ENCODE results near the gene CEP164.

Gene CEP164

DNA sequence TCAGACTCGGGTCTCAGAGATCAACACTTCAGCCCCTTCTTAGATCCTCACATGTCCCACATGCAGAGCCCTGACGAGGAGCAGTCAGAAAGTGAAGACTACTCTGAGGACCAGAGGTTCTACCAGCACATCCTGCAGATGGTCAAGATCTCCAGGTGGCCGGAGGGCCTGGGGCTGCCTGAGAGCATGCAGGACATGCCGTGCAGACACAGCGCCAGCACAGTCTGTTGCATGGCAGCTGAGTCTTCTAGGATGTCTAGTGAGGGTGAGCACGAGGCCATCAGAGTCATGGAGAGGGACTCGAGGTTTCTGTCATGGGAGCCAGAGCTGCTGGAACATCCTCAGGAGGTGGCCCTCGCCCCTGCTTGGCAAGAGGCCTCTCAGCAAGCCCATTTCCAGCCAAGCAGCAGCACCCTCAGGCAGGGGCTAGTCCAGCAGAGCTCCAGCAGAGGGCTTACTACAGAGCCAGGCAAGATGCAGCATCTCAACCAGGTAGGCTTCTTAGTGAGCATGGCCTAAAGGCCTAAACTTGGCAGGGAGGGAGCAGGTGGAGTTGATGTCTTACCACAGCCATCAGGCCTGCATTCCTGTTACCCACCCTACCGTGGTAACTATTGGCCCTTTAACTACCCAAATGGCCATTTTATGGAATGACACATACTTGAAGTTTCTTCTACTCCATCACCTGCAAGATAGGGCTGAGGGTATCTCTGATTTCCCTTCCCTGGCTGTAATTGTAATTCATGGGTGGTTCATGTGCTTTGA lies 28.7 kb downstream of the CEP164 start:
- no peak for DNase-seq (ENCODE audit: low read depth in 2 of 2, low spot score in 1 of 2)

DNA sequence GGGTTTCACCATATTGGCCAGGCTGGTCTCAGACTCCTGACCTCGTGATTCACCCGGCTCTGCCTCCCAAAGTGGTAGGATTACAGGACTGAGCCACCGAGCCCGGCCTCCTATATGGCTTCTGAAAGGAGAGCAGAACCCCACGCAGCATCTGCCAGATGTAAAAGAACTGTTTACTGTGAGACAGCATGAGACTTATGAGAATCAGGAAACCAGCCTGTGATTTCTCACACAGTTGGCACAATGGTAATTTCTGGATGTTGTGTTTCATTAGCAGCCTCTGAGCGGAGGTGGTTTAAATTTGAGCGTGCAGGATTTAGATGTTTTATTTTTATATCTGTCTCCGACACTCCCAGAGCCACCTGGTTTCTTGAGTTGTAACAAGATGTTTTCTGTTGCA lies 33.8 kb downstream of the CEP164 start:
- DNase-seq (ENCODE audit: low read depth in 2 of 2, low spot score in 1 of 2) = no peak

DNA sequence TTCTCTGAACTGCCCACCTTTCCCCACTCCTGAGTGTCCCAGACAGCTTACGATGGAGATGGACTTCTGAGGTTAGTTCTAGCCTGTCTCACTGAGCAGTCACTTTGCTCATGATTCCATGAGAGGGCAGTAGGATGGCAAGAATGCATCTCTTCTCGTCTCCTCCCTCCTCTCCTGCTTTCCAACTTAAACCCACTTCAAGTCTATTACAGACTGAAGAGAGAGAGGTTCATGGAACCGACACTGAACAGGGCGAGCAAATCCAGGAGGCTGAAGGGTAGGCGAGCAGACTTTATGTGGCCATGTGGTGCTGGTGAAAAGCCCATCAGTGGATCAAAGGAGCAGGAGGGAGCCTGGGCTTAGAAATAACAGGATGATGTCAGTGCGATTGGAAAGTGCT lies 38.6 kb downstream of the CEP164 start:
- no peak for DNase-seq (ENCODE audit: low read depth in 2 of 2, low spot score in 1 of 2)

DNA sequence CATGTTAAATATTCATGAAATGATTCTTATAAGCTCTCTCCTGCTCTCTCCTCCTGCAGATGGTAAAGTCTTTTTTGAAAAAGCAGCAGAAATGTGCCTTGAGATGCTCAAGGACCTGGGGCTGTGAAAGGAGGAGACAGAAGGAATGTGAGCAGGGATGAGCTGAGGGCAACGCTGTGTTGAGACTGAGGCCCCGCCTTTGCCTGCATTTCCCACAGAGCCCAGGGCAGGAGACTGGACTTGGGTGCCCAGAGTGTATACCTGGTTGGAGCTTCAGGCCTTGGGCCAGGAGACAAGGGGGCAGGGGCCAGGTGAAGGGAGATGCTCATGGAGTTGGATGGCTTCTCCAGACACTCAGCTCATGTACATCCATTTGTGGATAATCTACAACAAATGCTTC lies 39.2 kb downstream of the CEP164 start:
- no peak for DNase-seq (ENCODE audit: low read depth in 2 of 2, low spot score in 1 of 2)

DNA sequence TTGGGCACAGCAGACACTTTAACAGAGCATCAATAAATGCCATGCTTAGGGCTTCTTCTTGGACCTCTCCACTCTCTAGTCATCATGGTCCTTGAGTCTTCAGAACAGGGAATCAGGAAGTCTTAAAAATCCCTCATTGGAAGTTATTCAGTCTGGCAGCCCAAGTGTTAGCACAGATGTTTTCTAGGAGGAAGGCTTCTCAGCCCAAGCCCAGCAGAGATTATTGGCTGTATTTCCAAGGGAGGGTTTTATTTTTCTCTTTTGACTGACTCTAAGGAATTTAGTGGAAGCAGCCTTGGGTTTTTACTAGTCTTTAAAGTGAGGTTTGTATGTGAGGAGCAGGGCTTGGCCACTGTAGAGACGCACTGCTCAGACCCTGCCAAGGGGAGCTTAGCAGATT lies 41.9 kb downstream of the CEP164 start:
- DNase-seq (ENCODE audit: low read depth in 2 of 2, low spot score in 1 of 2) = no peak

DNA sequence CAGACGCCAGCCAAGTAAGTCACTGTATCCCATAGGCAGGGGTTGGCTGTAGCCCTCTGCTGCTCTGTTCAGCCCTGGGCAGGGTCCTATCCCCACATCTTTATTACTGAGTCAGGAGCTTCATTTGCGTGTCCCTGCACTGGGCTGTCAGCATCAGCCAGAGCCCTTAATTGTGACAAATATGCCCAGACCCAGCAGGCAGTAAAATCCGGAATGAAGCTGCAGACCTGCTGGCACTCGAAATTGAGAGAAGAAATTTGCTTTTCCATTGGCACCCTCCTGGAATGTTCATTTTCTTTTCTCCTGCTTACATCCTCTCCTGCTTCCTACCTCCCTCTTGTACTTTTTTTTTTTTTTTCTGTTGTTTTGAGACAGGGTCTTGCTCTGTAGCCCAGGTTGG lies 43.8 kb downstream of the CEP164 start:
- DNase-seq (ENCODE audit: low read depth in 2 of 2, low spot score in 1 of 2) = no peak

DNA sequence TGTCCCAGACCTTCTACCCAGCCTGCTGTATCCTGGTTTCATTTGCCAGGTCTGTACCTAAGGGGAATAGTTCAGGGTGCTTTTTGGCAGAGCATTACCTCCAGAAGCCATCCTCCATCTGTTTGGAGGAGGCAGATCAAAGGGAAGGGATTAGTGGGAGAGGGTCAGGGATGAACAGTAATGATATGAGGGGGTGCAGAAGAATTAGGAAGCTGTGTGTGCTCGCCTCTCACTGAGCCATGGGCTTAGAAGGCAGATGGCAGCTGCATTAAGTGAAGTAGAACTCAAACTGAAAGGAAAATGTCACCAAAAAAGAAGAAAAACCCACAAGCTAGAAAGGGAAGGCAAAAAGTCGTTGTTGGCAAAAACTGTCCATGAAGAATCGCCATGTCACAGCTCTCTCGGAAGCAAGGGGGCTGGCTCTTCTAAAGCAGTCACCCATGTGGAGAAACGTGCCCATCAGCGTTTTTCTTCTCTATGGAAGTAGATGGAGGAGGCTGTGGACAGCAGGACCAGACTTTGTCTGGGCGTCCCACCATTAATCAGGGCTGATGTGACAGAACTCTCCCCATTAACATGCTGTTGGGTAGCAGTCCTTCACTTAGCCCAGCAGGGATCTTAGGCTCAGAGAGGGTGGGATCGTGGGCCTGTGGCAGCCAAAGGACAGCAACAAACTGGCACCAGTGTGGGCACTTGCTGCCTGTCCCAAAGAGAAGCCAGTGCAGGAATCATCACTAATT lies 46.8 kb downstream of the CEP164 start:
- no peak for DNase-seq (ENCODE audit: low read depth in 2 of 2, low spot score in 1 of 2)

DNA sequence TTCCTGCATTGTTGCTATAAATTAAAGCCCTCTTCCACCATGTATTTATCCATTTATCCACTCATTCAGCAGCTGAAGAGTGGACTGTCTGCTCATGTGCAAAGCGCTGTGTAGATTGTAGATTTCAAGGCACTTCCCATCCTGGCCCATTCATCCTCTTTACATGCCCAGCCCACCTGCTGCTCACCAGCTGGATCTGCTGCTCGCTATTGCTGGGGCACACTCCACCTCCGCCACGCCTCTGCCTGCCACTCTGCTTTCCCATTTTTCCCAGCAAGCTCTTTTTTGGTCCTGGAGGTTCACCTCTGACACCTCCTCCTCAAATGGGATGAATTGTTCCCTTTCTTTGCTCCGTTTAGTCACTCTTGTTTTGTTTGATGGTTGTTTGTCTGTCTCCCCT lies 48.3 kb downstream of the CEP164 start:
- DNase-seq (ENCODE audit: low read depth in 2 of 2, low spot score in 1 of 2) = no peak

DNA sequence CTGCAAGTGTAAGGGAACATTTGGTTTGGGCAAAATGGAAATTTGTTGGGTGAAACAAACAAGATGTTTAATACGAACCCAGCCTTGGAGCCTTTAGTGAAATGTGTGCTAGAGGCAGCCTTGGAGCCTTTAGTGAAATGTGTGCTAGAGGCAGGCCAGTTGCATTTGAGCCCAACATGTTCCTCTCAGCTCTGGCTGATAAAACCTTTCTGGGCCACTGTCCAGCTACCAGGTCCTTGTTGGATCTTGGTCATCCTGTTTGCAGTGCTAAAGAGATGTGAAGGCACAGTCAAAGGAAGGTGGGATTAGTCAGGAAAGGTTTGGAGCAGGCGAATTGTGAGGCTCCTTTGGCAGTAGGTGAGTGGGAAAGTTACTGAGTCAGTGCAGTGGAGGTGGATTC lies 48.9 kb downstream of the CEP164 start:
- DNase-seq (ENCODE audit: low read depth in 2 of 2, low spot score in 1 of 2) = no peak

DNA sequence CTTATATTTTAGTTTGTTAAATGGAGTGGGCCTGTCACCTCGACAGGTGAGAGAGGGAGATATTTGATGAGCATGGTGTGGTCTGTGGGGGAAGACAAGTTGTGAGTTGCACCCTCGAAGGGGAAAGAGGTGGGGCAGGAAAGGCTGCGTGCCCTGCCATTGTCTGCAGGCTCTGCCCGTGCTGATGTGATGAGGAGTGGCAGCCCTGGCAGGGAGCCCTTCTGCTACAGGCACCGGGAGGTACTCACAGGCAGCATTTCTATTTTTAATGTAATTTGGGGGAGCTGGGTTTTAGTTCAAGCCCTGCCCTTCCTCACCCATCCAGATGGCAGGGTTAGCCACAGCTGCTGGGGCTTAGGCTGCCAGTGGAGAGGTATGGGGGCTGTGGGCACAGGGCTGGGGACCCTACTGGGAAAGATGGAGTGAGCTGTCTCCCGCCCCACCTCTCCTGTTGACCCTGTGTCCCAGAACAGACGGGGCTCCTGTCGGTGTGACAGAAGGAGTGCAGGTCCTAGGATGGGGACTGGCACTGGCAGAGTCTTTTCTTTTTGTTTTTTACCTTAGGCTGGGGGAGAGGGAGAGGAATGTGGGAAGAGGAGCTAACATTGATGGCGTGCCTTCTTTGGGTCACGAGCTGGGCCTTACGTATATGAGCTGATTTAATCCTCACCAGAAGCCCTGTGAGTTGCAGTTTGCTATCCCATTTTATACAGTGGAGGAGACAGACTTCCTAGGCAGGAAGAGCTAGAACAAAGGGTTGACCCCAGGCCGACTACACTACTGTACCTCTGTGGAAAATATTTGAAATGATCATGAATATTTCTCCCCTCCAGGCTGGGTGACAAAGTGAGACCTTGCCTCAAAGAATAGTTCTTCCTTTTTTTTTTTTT lies 51.6 kb downstream of the CEP164 start:
- no peak for DNase-seq (ENCODE audit: low read depth in 2 of 2, low spot score in 1 of 2)

DNA sequence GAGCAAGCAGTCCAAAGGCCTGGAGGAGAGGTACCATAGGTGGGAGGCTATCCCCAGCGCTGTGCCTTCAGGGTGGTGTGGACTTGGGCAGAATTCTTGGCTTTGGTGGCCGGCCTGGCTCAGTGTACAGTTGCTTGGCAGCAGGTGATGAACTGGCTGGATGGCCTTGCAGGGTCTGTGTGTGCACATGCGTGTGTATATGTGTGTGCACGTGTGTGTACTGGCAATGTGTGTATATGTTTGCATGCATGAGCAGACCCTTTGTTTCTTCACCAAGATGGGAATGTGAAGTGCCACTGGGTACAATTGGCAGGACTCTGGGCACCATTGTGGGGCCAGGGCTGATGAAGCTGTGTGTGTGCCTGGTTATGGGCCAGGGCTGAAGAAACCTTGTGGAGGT lies 53.0 kb downstream of the CEP164 start:
- no peak for DNase-seq (ENCODE audit: low read depth in 2 of 2, low spot score in 1 of 2)

DNA sequence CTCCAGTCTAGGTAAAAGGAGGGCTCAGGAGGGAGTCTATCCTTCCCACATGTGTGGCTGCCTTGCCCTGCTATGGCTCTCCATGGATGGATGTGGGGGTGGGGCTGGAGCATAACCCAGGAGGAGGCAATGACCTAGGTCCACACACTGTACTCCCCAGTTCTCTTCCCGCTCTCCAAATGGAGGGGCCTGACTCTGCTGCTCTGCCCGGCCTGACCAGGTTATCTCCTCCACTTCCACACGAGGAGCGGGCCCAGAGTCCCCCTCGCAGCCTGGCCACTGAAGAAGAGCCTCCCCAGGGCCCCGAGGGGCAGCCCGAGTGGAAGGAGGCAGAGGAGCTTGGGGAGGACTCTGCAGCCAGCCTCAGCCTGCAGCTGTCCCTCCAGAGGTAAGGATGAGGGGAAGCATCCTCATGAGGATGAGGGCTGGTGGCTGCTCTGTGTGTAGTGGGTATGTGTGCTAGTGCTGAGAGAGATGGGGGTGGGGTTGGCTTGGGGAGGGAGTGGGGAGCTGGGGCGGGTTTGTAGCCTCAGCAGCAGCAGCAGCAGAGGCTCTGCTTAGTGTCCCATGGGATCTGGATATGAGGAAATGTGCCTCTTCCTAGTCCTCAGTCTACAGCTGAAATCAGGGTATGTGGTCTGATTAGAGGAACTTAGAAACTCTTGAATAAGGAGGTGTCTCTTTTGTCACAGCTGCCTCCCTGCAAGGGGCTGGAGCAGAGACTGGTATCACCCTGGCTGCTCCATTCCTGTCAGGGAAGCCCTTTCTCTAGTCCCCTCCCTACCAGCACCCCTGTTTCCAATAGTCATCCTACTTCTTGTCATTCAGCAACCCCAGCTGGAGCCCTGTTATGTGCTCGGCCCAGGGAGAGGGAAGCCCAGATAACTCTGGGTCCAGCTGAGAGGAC lies 54.1 kb downstream of the CEP164 start:
- DNase-seq (ENCODE audit: low read depth in 2 of 2, low spot score in 1 of 2) = no peak

DNA sequence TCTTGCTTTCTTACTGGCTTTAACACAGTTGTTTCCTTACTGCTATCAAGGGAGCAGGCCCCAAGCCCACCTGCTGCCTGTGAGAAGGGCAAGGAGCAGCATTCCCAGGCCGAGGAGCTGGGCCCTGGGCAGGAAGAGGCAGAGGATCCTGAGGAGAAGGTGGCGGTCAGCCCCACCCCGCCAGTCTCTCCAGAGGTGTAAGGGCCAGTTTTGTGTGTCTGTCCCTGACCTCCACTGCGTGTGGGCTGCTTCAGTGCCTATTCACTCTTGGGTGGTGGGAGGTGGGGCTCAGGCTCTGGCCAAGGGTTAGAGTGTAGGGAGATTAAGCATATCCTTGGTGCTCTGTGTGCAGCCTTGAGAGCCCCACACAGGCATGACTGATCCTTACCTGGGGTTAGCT lies 55.1 kb downstream of the CEP164 start:
- no peak for DNase-seq (ENCODE audit: low read depth in 2 of 2, low spot score in 1 of 2)

DNA sequence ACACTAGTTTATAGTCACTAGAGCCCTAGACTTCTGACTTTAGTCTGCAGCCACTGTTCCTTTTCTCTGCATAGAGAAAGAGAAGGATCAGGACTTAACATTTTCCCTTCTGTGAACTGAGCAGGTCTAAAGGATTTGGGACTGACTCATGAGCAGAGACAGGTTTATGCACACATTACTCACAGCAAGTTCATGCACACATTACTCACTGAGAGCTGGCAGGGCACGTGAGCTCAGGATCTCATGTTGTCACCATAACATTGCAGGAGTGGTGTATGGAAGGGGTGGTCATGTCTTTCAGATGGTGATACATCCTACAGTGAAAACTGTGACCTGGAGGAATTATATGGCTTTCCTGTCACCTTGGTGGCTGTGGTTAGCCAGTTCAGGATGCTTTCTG lies 56.4 kb downstream of the CEP164 start:
- DNase-seq (ENCODE audit: low read depth in 2 of 2, low spot score in 1 of 2) = no peak

DNA sequence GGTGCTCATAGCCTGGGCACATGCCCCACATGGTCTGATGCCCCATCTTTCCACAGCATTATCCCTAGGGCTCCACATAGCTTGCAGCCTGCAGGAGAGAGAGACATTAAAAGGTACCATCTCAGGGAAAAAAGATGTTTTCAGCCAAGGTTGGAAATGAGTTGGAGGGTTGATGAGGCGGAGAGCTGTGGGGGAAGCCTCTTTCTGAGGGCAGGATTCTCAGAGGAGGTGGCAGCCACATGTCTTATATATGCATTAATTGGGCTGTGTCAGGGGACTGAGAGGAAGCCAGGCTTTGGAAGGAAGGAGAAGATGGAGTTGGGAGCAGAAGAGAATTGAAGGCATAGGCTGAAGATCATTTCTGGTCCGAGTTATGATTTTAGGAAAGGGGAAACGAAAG lies 57.8 kb downstream of the CEP164 start:
- DNase-seq (ENCODE audit: low read depth in 2 of 2, low spot score in 1 of 2) = no peak

DNA sequence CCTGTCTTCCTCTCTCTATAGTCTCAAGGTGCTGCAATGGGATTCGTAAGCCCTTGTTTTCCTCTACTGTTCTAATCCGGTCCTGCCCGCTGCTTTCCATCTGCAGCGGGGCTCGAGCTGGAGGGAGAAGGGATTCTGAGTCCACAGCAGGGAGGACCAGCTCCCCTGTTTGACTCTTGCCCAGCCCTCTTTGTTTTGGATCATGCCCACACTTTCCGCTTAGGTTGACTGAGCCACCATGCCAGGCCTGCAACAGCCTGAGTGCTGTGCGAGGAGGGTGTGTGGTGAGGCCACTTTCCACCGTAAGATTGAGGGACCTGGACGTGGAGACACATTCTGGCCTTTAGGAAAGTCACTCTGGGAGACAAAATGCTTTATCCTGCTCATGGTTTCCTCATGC lies 58.3 kb downstream of the CEP164 start:
- no peak for DNase-seq (ENCODE audit: low read depth in 2 of 2, low spot score in 1 of 2)

DNA sequence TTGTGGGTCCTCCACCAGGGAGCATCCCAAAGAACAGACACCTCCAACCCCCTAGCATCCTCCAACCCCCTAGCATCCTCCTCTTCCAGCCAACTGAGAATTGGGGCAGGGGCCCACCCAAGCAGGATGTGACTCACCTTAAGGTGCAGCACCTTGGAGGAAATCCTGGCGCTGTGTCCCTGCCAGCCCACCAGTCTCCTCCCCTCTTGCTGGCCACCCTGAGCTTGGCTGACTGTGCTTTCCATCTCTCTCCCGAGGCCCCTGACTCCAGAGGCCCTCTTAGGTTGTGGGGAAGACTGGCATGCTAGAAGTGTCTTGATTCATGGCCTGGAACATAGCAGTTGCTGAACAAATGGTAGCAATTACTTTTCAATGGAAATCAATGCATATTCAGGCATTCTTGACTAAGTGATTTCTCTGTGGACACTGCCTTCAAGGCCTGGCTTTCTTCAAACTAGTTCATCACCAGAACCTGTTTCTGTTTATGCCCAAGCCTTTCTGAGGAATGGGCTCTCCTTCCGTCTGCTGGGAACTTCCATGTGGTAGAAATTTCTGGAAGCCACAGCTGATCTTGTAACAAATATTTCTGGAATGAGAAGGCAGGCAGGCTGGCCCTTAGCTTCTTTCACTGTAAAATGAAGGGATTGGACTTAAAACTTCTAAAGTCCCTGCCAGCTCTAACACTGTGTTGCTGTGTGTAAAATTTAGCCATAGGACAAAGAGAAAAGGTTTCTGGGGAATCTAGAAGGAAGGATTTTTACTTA lies 60.5 kb downstream of the CEP164 start:
- DNase-seq (ENCODE audit: low read depth in 2 of 2, low spot score in 1 of 2) = no peak

DNA sequence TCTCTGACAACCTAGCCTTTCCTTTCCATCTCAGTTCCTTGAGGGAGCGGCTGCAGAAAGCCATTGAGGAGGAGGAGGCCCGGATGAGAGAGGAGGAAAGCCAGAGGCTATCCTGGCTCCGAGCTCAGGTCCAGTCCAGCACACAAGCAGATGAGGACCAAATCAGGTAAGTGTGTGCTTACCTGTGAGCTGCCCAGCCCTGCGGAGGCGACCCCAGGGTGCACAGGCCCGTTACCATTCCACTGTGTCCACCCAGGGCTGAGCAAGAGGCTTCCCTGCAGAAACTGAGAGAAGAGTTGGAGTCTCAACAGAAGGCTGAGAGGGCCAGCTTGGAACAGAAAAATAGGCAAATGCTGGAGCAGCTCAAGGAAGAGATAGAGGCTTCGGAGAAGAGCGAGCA lies 63.1 kb downstream of the CEP164 start:
- DNase-seq (ENCODE audit: low read depth in 2 of 2, low spot score in 1 of 2) = no peak

DNA sequence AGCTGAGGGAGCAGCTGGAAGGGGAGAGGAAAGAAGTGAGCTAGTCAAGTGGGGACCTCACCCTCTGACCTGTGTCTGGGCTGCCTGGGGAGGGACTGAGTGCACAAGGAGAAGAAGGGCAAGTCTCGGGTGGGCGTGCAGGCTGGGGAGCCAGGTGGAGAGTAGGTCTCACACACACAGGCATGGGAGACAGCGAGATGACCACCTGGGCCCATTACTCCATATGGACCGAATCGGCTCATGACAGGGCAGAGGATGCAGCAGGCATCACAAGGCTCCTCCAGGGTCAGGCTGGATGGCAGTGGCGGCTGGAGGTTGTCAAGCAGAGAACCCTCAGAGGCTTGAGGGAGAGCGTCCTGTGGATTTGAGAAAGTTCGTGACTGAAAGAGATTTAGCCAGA lies 63.5 kb downstream of the CEP164 start:
- no peak for DNase-seq (ENCODE audit: low read depth in 2 of 2, low spot score in 1 of 2)

DNA sequence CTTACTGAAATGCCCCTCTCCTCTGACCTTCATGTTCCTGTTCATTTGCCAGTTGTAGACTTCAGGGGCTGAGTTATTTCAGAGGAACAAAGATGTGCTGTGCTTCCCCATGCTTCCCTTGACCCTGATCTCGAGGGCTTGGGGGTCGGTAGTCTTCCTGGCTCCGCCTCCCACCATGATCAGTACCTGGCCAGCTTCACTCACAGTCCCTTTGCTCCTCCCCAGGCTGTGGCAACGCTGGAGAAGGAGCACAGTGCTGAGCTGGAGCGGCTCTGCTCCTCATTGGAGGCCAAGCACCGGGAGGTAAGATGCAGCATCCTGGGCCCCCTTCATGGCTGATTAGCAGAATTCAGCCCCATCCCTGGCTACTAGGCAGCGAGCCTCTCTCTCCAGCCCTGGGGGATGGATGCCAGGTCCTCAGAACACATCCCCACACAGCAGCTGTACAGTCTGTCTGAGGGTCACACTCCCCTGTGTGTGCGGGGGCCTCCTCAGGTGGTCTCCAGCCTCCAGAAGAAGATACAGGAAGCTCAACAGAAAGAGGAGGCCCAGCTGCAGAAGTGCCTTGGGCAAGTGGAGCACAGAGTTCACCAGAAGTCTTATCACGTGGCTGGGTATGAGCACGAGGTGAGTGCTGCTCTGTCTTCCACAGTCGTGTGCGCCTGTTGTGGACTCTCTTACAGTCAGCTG lies 64.5 kb downstream of the CEP164 start:
- DNase-seq (ENCODE audit: low read depth in 2 of 2, low spot score in 1 of 2) = no peak

All from stimulated activated CD8-positive, alpha-beta memory T cell treated with anti-CD3 and anti-CD28 coated beads, Interleukin-4, amount 100 ng/mL, for 4 hours (primary cell).